ENCODE results near the gene ANAPC5.

GRCh38 chr12:121263206-121263935, 88.8 kb downstream of the ANAPC5 start:
- TF ChIP-seq CTCF (IDR thresholded peaks at IDR 0.05) (no peak), POLR2A (IDR thresholded peaks at IDR 0.05) (no peak)

All from prostate gland (tissue), 2 donors.